Measurements from ENCODE around the gene PBX3.

The PBX3 gene

DNA sequence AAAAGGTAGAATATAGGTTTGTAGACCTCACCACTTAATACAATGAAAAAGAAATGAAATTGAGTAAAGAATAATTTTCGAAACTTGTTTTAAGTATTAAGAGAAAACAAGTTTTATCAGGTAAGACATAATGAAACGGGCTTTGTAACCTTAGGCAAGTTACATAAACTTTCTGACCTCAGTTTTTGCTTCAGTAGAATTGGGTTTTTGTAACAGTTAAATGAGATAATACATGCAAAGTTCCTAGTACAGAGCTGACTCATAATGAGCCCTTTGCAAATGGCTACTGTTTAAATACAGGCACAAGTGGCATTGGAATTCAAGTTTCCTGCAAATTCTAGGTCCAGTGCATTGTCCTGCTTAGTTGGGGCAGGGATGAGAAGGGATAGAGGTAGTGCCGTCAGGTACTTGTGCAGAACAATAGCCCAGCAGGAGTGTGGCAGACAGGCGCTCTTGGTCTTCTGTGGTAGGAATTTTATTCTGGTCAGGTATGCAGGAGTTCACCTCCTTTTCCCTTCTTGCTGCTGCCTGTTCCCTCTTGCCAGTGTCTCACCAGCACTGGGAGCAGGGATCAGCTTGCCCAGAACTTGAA is 203.8 kb downstream of the PBX3 start:
- no peak for DNase-seq (ENCODE audit: low spot score)

DNA sequence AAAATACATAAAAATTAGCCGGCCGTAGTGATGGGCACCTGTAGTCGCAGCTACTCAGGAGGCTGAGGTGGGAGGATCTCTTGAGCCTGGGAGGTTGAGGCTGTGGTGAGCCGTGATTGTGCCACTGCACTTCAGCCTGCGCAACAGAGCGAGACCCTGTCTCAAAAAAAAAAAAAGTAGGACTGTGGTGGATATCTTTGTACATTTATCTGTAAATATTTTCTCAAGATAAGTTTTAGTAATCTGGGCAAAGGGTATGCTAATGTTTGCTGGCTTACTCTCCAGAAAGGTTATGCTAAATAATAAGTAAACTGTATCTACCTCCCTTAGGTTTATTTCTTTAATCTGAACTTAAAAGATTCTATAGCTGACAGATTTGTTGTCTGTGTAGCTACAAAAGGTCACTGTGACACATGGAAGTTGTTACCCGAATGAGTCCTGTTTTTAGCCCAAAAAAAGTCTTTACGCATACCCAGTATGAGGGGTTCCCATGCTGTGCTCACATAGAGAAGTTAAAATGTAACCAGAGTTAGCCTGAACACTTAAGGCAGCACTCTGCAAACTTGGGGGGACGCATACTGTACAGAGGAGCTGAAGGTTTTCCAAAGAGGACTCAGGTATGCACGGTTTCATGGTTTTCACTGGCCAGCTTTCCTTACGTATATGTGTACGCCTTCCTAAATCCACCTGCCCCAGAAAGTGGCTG is 206.3 kb downstream of the PBX3 start:
- DNase-seq (ENCODE audit: low spot score): no peak

DNA sequence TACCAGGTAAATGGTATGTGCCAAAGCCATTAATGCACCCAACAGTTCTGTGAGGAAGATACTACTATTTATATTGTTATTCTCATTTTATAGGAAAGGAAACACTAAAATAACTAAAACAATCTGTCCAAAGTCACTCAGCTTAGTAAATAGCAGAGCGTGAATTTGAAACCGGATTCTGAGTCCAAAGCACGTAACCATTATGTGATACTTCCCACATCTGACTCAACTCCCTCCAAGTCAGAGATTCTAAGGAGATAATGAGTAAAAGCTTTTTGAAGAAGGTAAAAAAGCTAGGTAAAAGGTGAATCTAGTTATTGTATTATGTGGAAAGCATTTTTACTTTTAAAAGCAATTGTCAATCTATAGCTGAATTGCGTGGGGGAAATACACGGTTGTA is 208.9 kb downstream of the PBX3 start:
- no peak for DNase-seq (ENCODE audit: low spot score)

DNA sequence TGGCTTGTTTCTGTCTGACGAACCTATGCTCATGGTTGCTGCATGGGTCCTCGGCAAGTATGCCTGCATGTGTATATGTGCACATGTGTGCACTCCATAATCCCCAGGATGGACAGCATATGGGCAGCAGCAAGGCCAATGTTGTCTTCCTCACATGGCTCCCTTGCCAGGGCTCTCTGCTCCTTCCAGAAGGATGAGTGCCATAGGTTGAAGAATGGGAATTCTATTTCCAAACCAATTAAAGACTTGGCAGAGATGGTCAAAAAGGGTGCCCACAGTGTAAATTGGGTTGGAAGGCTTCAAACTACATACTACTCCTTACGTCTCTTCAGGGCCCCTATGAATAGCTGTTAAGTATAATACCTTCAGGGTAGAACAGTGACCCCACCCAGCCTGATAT is 212.1 kb downstream of the PBX3 start:
- DNase-seq (ENCODE audit: low spot score): no peak

DNA sequence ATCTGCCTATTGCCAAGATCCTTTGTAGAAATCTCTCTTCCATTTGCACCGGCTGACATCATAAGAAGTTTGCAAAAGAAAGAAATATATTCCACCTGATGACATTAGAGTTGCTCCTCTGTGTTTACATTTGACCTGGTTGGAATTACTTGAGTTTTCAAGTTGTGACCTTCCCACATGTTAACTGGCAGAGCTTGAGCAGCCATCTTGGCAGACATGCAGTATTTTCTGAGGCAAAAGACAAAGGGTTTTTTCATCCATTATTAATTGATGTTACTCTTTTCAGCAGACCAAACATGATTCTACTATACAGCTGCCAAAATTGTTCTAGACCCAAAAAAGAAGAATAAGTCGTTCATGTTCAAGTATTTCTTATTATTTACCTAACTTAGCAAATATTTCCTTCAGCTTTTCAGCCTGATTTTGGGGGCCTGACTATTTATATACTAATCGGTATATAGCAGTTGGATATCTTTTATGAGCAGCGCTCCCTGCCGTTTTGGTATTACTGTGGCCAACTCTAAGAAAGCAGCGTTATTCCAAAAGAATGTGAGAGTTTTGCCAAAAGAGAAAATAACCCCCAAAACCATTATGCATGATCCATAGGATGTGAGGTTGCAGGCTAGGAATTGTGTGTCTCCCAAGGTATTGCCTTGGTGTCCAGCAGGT is 212.9 kb downstream of the PBX3 start:
- DNase-seq (ENCODE audit: low spot score): peak; percentile 32

DNA sequence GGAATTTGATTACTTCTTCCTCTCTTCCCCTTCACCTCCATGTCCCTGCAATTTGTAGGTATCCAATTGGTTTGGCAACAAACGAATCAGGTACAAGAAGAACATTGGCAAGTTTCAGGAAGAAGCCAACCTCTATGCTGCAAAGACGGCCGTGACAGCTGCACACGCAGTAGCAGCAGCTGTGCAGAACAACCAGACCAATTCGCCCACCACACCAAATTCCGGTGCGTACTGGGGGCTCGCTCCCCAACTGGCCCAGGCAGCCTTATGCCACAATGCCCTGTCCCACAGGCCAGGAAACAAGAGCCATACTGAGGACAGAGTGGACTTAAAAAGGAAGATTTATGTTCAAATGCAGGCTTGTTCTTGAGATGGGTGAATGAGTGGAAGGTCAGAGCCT is 213.5 kb downstream of the PBX3 start:
- DNase-seq (ENCODE audit: low spot score): no peak

DNA sequence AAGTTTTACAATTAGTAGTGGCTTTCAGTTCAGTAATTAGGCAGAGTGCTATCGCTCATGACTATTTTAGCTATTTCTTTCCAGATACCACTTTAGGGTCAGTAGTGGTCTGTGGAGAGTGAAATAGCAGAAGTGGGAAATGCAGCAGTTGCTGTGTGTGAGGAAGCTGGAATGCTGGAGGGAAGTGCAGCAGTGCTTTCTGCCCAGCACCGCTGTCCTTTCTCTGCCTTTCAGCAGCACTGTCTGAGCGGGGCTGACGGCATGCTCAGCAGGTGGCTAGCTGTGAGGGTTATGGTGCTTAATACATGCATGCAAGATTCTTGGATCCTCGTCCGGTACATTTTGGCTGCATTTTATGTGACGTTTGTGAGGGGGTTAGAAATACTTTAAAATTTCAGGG is 213.9 kb downstream of the PBX3 start:
- DNase-seq (ENCODE audit: low spot score): no peak

DNA sequence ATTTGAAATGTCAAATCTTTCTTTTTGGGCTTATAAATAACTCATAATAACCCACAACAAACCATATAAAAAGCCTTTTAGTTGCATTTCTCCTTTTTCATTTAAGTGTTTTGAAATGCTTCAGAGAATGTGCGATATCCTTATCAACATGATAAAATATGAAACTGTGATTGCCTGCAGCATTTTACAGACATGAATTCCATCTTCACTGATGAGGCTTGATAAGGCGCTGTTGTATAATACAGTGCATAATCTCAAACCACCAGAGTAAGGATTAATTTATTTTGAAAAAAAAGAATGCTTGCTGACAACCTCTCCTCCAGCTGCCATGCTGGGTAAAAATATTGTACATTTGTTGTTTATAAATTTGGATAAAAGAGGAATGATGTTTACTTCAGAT is 216.8 kb downstream of the PBX3 start:
- DNase-seq (ENCODE audit: low spot score): no peak

DNA sequence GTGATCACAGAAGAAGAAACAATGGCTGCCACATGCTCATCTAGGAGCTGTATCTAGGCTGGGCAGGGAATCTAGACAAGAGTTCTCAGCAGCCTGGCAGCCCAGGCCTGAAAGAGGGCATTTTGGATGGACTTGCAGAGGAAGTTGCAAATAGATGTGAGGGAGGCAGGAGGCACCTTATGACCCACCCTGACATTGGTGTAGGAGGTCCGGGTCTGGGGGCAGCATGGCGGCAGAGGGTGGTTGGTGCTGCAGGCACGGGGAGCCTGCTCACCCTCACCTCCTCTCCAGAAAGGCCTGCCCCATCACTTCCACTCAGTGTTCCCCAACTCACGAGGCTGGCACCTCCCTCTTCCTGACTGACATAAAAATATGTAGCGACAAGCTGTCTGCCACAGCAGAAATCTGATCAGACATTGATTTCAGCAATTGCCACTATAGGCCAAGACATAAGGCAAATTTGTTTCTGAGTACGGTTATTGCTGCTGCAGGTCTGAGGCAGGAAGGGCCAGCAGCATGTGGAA is 217.6 kb downstream of the PBX3 start:
- DNase-seq (ENCODE audit: low spot score): no peak

DNA sequence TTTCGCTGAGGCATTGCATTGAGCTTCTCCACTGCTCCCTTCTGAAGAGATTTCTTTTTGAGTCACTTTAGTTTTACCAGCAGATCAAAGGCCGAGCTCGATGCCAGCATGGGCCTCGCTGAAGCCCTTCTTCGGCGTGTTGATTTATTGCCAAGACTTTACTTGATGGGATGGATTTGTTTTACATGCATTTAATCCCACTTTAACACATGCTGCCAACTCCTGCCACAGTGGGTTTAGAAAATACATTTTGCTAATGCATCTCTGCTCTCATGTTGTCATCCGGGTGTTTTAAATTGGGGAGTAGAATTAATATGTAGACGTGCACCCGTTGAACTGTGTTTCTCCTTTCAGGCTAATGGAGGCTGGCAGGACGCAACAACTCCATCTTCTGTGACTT is 218.3 kb downstream of the PBX3 start:
- no peak for DNase-seq (ENCODE audit: low spot score)

DNA sequence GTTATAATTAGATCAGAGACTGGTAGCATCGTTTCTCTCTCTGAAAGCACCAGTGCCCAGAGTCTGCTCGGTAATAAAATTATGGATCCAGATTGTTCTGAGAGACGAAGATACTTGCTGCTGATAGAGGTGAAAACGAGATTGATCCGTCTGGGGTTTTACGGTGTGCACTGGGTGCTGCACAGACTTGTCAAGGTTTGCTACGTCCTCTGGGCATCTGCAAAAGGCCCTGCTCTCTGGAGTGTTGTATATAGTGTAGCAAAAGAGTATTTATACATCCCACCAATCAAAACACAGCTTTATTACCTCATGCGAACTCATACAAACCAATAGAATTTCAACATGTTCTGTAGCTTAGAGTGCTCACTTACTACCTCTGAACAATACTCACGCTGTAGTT is 219.3 kb downstream of the PBX3 start:
- no peak for DNase-seq (ENCODE audit: low spot score)

DNA sequence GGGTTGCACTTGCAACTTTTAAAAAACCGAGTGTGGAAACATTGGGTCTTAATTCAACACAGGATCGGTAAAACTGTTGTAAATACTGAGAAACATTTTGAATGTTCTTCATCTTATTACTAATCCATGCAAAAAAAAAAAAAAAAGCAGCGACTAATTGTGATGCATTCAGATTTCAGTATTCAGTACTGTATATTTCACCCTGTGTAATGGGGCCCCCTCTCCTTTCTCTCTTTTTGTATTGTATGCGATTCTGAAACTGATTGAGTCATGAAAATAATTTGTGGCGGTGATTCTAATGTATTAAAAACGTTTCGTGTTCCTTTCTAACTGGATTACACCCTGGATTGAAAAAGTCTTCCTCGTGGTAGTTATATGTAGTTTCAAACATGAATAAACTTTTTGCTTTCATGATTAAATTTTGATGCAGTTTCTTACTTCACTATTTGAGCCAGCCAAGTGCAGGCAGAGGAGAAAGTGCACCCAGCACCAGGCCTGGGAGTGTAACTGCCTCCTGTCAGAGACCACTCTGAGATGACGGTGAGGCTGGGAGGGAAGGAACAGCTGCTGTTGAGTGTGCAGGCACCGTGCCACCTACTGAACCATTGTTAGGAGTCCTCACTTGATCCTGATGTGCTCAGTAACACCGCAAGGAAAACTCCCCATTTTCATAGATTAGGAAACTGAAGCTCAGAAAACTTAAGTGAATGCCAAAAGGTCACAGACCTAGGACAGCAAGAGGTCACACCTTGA is 220.0 kb downstream of the PBX3 start:
- no peak for DNase-seq (ENCODE audit: low spot score)

DNA sequence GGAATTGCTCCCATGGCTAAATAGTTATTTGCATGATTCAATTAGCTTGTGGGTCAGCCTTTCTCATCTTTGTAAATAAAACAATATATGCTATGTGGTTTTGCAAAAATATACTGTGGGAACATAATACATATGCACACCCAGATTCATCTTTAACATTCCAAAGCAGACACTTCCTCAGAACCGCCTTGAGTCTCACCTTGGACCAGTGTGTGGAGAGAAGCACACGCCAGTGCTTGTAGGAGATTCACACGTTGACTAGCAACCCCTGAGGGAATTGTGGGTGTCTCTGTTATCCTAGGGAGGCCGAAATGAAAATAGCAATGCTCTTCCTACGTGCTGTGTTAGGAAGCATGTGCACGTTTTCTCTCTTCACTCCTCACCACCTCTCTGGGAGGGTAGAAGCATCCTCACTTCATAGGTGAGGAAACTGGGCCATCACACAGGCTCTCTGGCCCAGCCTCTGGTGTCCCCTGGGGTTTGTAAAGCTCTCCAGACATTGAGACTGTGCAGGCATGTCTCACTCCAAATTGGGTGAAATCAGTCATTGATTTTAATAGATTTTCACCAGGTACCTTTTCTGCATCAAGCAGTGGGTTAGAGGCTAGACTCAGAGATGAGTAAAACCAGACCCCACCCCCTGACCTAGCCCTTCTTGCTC is 221.7 kb downstream of the PBX3 start:
- no peak for DNase-seq (ENCODE audit: low spot score)

DNA sequence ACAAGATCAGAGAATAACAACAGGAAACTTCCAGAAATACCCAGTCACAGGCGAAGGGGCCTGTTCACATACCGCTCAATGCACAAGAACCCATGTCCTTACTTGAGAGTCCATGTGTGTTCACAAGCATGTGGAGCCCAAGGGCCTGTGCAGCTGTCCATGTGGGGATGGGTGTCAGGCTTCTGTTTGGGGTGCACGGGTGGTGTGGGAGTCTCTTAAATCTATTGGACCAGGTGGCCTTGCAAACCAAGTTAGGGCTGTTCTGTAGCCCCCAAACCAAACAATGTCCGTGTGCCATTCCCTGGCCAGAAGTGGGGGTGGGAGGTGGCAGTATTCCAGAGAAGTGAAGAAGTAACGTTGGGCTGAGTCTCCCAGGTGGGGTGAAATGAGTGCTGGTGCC is 222.3 kb downstream of the PBX3 start:
- no peak for DNase-seq (ENCODE audit: low spot score)

DNA sequence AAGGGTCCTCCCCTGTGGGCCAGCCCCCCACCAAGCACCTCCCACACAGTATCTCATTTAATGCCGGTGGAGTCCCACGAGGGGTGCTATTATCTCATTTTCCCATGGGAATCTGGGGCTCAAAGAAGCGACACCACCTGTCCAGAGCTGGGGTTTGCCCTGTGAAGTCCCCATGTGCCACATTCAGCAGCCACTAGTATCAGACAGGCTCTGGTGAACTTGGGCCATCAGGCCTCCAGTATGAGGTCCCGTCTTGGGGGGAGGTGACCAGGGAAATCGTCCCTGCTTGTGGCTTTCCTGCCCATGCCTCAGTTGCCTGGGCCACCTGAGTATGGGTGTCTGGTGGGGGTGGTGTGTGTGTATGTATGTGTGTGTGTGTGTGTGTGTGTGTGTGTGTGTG is 222.7 kb downstream of the PBX3 start:
- no peak for DNase-seq (ENCODE audit: low spot score)

DNA sequence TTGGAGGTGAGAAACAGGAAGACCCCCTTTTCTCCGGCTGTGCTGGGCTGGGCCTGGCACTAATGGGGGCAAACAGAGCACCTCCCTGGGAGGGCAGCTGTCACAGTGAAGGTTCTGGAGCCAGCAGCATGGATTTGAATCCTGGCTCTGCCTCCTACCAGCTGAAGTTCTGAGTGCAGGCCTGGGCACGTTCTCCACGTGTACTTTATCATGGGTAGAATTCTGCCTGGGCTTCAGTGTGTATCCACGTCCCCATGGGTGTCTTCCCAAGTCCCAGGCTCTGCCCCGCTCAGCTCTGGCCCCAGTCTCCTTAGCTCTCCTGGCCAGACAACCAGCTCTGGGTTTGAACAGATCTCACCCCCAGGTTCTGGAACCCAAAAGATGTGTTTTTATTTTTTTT is 223.2 kb downstream of the PBX3 start:
- DNase-seq (ENCODE audit: low spot score): no peak

DNA sequence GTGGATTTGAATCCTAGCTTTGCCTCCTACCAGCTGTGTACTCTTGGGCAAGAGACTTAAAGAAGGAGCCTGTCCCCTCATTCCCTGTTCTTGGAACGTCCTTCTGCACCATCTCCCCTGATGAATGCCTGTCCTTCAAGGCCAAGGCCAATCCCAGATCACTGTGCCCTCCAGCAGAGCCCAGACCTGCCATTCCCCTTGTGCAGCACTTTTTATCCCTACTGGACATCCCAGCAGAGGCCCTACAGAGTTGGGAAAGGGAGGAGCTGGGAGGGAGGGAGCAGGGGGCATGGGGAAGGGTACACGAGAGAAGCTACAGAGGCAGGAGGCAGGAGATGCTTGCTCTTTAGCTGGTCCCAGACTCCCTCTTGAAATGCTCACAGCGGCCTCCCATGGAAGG is 223.9 kb downstream of the PBX3 start:
- DNase-seq (ENCODE audit: low spot score): no peak

DNA sequence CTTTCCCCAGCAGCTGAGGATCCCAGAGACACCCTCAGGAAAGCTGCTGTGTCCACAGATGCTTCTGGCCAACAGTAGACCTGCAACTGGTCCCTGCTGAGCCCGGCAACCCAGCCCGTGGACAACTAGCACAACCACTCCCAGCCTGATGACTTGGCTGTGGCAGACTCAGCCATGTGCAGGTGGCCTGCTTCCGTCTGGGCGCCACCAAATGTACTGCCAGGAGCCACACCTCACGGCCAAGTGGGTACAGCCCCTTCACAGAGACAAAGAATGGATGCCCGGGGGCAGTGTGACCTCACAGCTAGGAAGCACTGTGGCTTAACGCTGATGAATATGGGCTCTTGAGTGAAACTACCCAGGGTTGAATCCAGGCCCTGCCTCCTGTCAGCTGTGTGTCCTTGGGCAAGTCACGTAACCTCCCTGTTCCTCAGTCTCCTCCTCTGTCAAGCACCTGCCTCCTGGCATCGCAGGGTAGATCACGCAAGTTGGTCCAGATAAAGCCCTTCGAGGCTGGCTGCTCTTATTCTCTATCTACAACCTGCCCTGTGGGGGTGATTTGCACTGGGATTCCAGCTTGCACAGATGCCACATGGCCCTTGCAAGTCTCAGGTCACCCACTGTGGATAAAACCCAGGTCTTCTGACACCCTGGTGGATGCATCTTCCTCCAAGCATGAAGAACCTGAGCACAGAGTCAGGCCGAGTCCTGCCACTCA is 225.0 kb downstream of the PBX3 start:
- no peak for DNase-seq (ENCODE audit: low spot score)

DNA sequence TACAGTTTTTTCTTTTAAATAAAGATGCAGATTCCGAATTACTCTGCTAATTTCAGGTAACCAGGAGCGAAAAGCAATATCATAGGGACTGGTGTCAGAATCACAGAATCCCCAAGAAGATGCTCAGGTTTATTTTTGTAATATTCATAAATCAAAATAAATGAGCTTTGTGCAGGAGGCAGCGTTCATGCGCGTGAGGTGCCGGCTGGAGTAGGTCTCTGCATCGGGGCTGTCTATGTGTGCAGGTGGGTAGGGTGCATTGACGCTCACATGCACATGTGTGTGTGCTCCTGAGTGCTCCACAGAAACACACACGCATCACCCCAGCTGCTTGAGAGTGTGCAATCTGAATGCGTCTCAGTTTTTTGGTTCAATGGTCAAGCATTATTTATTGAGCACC is 226.4 kb downstream of the PBX3 start:
- no peak for DNase-seq (ENCODE audit: low spot score)

DNA sequence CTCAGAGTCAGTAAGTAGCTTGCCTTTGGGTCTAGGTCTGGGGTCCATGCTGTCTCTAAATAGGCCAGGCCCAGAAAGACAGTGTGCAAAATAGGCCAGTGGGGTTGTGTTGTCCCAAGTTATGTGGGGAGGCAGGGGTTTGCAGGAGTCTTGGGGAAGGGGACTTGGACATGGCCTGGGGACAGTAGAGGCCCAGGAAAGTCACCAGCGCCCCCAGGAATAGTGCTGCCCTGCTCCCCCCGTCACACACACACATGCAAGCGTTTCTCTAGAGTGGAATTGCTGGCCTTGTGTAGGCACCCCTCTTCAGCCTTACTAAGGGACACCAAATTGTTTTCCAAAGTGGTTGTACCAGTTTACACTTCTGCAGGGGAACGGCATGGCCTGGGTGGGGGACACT is 227.5 kb downstream of the PBX3 start:
- DNase-seq (ENCODE audit: low spot score): no peak

DNA sequence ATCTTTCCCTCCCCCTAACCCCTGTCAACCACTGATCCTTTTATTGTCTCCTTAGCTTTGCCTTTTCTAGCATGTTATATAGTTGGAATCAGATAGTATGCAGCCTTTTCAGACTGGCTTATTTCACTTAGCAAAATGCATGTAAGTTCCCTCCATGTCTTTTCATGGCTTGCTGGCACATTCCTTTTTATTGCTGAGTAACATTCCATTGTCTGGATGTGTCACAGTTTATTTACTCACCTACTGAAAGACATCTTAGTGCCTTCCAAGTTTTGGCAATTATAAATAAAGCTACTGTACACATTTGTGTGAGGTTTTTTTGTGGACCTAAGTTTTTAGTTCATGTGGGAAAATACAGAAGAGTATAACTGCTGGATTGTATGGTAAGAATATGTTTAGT is 230.1 kb downstream of the PBX3 start:
- no peak for DNase-seq (ENCODE audit: low spot score)

DNA sequence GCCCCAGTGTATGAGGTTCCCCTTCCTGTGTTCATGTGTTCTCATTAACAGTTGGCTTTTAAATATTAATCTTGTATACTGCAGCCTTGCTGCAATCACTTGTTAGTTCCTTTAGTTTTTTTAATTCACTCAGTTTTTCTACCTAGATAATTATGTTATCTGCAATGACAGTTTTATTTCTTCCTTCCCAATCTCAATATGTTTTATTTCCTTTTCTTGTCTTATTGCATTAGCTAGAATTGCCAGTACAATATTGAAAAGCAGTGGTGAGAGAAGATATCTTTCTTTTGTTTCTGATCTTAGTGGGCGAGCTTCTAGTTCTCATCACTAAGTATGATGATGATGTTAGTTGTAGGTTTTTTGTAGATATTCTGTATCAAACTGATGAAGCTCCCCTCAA is 232.2 kb downstream of the PBX3 start:
- DNase-seq (ENCODE audit: low spot score): no peak

Data from COLO829 (cell line).